ENCODE measurements around the gene DTX2. TPM values are rescaled to one million over a fixed set of nuclear protein-coding genes. Genes with fewer than 3 reads are reported as not detected.
"Not testable (repeated sequence)": the region's sequence is repeated elsewhere in the genome, so short reads cannot be mapped to it uniquely, and the experiment has no call there.

Gene DTX2
- total RNA-seq, 1 experiment from 2014 or later: 45.2 TPM

- Histone ChIP-seq H3K36me3 (ENCODE audit: control insufficient read depth, insufficient read depth, low read length) (no peaks in the 10 kb centered on the region), H3K9me3 (peaks cover 6% of the 10 kb centered on the region; the same call in 1 of the 2 replicates), H3K4me3 (ENCODE audit: low read depth, low read length) (no peak overlapping the region), H3K27me3 (replicated peaks; ENCODE audit: control insufficient read depth, insufficient read depth, low read length) (no peaks in the 10 kb centered on the region), H3K4me1 (peaks cover 15% of the 10 kb centered on the region)
- H3K36me3 Mint-ChIP-seq (ENCODE audit: insufficient read depth, unreplicated experiment): peaks cover 7% of the 10 kb centered on the region
- intact Hi-C loops (cut with micrococcal nuclease; ENCODE audit: unreplicated experiment): no loop called here
- ChIA-PET POLR2A (no interaction called here), CTCF (no interaction called here)
- BruUV-seq (replicated peaks): no TSS peak
- H3K9me3 Mint-ChIP-seq (ENCODE audit: unreplicated experiment): peaks cover 10% of the 10 kb centered on the region
- H3K4me1 Mint-ChIP-seq (ENCODE audit: low read depth, unreplicated experiment): peaks cover 15% of the 10 kb centered on the region
- peak overlapping the region; percentile 6 for H3K4me3 Mint-ChIP-seq (ENCODE audit: unreplicated experiment)
- H3K27me3 Mint-ChIP-seq (ENCODE audit: insufficient read depth, unreplicated experiment): no peaks in the 10 kb centered on the region
- no peak for DNase-seq
- peak overlapping the region; percentile 26 for H3K27ac Mint-ChIP-seq (ENCODE audit: unreplicated experiment)
- TF ChIP-seq CTCF (IDR thresholded peaks at IDR 0.05; ENCODE audit: insufficient read depth in 1 of 2, low read depth in 1 of 2, low read length in 1 of 2, severe bottlenecking in 1 of 2, unreplicated experiment in 1 of 2): no peak
These were observed 37.7 kb upstream of the DTX2 start for GRCh38 chr7:76423666-76424412.

GRCh38 chr7:76424413-76425111 lies 36.9 kb upstream of the DTX2 start, which contains the start of gene ZP3:
Gene ZP3 (plus strand): TSS chr7:76424950. CDS start chr7:76424965, 15 bp downstream.
- H3K27ac Mint-ChIP-seq (ENCODE audit: unreplicated experiment): peak within 1 kb of the TSS; percentile 26
- H3K9me3 Mint-ChIP-seq (ENCODE audit: unreplicated experiment): peaks cover 9% of the 10 kb centered on the region
- H3K4me3 ChIP-seq (ENCODE audit: low read depth, low read length): no peak within 1 kb of the TSS
- ChIA-PET POLR2A (no interaction called here), CTCF (no interaction called here)
- H3K36me3 ChIP-seq (ENCODE audit: control insufficient read depth, insufficient read depth, low read length): no peaks in the 10 kb centered on the region
- no peak for DNase-seq
- peaks cover 15% of the 10 kb centered on the region for H3K4me1 Mint-ChIP-seq (ENCODE audit: low read depth, unreplicated experiment)
- intact Hi-C loops (cut with micrococcal nuclease; ENCODE audit: unreplicated experiment): no loop called here
- no peaks in the 10 kb centered on the region for H3K27me3 ChIP-seq (replicated peaks; ENCODE audit: control insufficient read depth, insufficient read depth, low read length)
- TF ChIP-seq CTCF (IDR thresholded peaks at IDR 0.05; ENCODE audit: insufficient read depth in 1 of 2, low read depth in 1 of 2, low read length in 1 of 2, severe bottlenecking in 1 of 2, unreplicated experiment in 1 of 2): no peak
- no TSS peak for BruUV-seq (replicated peaks)
- H3K36me3 Mint-ChIP-seq (ENCODE audit: insufficient read depth, unreplicated experiment): peaks cover under 1% of the 10 kb centered on the region
- H3K4me1 ChIP-seq: peaks cover 15% of the 10 kb centered on the region
- H3K9me3 ChIP-seq: peaks cover 6% of the 10 kb centered on the region; the same call in 1 of the 2 replicates
- no peaks in the 10 kb centered on the region for H3K27me3 Mint-ChIP-seq (ENCODE audit: insufficient read depth, unreplicated experiment)
- H3K4me3 Mint-ChIP-seq (ENCODE audit: unreplicated experiment): peak within 1 kb of the TSS; percentile 6

GRCh38 chr7:76425156-76425555 lies 36.4 kb upstream of the DTX2 start:
- Histone ChIP-seq H3K27me3 (replicated peaks; ENCODE audit: control insufficient read depth, insufficient read depth, low read length) (no peaks in the 10 kb centered on the region), H3K36me3 (ENCODE audit: control insufficient read depth, insufficient read depth, low read length) (no peaks in the 10 kb centered on the region), H3K9me3 (peaks cover 5% of the 10 kb centered on the region; the same call in 1 of the 2 replicates), H3K4me3 (ENCODE audit: low read depth, low read length) (no peak overlapping the region), H3K4me1 (peaks cover 15% of the 10 kb centered on the region)
- POLR2A ChIA-PET: no interaction called here
- H3K4me3 Mint-ChIP-seq (ENCODE audit: unreplicated experiment): no peak overlapping the region
- peaks cover 3% of the 10 kb centered on the region for H3K9me3 Mint-ChIP-seq (ENCODE audit: unreplicated experiment)
- no peaks in the 10 kb centered on the region for H3K36me3 Mint-ChIP-seq (ENCODE audit: insufficient read depth, unreplicated experiment)
- H3K27me3 Mint-ChIP-seq (ENCODE audit: insufficient read depth, unreplicated experiment): no peaks in the 10 kb centered on the region
- intact Hi-C loops (cut with micrococcal nuclease; ENCODE audit: unreplicated experiment): no loop called here
- no peak for TF ChIP-seq CTCF (IDR thresholded peaks at IDR 0.05; ENCODE audit: insufficient read depth in 1 of 2, low read depth in 1 of 2, low read length in 1 of 2, severe bottlenecking in 1 of 2, unreplicated experiment in 1 of 2)
- H3K4me1 Mint-ChIP-seq (ENCODE audit: low read depth, unreplicated experiment): peaks cover 15% of the 10 kb centered on the region
- H3K27ac Mint-ChIP-seq (ENCODE audit: unreplicated experiment): no peak overlapping the region
- CTCF ChIA-PET: no interaction called here
- BruUV-seq (replicated peaks): no TSS peak
- no peak for DNase-seq

- peaks cover 15% of the 10 kb centered on the region for H3K4me1 Mint-ChIP-seq (ENCODE audit: low read depth, unreplicated experiment)
- H3K27ac Mint-ChIP-seq (ENCODE audit: unreplicated experiment); H3K4me3 ChIP-seq (ENCODE audit: low read depth, low read length); H3K4me3 Mint-ChIP-seq (ENCODE audit: unreplicated experiment); CTCF ChIA-PET; H3K27me3 ChIP-seq (replicated peaks; ENCODE audit: control insufficient read depth, insufficient read depth, low read length); DNase-seq; H3K9me3 ChIP-seq; intact Hi-C loops (cut with micrococcal nuclease; ENCODE audit: unreplicated experiment); H3K36me3 ChIP-seq (ENCODE audit: control insufficient read depth, insufficient read depth, low read length); H3K36me3 Mint-ChIP-seq (ENCODE audit: insufficient read depth, unreplicated experiment); H3K27me3 Mint-ChIP-seq (ENCODE audit: insufficient read depth, unreplicated experiment); BruUV-seq (replicated peaks); H3K9me3 Mint-ChIP-seq (ENCODE audit: unreplicated experiment); POLR2A ChIA-PET: not testable (repeated sequence)
- peaks cover 15% of the 10 kb centered on the region for H3K4me1 ChIP-seq
These were observed 36.0 kb upstream of the DTX2 start for GRCh38 chr7:76425558-76425957.

Measured in Caco-2 (cell line).